Measurements from ENCODE around the gene TASOR2. TPM values are rescaled to one million over a fixed set of nuclear protein-coding genes. Genes with fewer than 3 reads are reported as not detected.

TASOR2 gene
- polyA plus RNA-seq, 1 experiment = 54.1 TPM

DNA sequence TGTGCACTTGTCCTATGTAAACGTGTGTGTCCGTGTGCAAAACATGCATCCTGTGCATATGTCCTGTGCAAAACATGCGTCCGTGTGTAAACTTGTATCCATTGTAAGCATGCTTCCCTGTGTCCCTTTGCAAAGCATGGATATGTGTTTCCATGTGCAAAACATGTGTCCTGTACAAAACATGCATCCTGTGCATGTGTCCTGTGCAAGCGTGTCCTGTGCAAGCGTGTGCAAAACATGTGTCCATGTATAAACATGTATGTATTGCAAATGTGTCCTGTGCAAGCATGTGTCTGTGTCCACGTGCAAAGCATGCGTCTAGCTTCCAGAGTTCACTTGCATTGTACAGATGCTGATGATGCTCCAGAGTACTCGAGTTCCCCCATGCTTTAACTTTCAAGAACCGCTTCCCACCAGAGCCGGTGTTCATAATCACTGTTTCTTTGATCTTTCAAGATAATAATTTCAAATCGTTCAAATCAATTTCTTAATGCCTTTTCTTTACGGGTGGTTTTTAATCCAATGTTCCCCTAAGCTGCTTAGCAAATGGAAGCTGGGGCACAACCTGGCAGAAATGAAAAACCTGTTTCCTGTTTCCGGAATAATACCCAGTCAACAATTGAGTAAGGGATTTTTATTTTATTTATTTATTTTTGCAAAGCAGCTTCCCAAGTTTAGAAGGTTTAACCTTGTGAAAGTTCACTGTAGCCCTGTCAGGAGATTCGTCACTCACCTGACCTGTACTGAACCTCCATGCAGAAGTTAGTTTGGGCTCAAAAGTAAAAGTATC is 17.6 kb upstream of the TASOR2 start:
- POLR2A ChIA-PET = no interaction called here
- Histone ChIP-seq H3K27ac (ENCODE audit: low read depth, low read length) (no peak overlapping the region), H3K27me3 (ENCODE audit: control insufficient read depth, insufficient read depth, low read length) (peaks cover 15% of the 10 kb centered on the region), H3K4me3 (ENCODE audit: low read depth, low read length) (peak overlapping the region; percentile 79), H3K9me3 (ENCODE audit: control insufficient read depth, insufficient read depth, low read length) (peaks cover 1% of the 10 kb centered on the region)
- CTCF ChIA-PET = no interaction called here
- TF ChIP-seq CTCF (IDR thresholded peaks at IDR 0.05; ENCODE audit: low read depth, low read length) = no peak
- no peak for DNase-seq (ENCODE audit: low read depth, low spot score)

DNA sequence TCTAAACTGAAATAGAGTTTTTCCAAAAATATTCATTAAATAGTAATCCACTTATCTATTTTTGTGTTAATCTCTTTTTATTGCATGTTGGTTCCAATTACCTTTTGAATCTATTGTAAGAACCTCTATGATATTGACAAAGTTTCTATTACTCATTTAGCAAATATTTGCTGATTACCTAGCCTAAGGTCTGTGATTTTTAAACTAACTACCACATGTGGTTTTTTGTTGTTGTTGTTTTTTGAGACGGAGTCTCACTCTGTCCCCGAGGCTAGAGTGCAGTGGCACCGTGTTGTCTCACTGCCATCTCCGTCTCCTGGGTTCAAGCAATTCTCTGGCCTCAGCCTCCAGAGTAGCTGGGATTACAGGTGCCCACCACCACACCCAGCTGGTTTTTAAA is 16.2 kb upstream of the TASOR2 start:
- no peak for TF ChIP-seq CTCF (IDR thresholded peaks at IDR 0.05; ENCODE audit: low read depth, low read length)
- Histone ChIP-seq H3K4me3 (ENCODE audit: low read depth, low read length) (no peak overlapping the region), H3K27me3 (ENCODE audit: control insufficient read depth, insufficient read depth, low read length) (peaks cover 15% of the 10 kb centered on the region), H3K27ac (ENCODE audit: low read depth, low read length) (no peak overlapping the region), H3K9me3 (ENCODE audit: control insufficient read depth, insufficient read depth, low read length) (peaks cover 6% of the 10 kb centered on the region)
- ChIA-PET CTCF (interaction anchor here (0.9 kb wide), 1 partner anchor 38 kb away, joined by 3 read pairs; no protein-coding TSS in a partner anchor), POLR2A (no interaction called here)
- no peak for DNase-seq (ENCODE audit: low read depth, low spot score)

DNA sequence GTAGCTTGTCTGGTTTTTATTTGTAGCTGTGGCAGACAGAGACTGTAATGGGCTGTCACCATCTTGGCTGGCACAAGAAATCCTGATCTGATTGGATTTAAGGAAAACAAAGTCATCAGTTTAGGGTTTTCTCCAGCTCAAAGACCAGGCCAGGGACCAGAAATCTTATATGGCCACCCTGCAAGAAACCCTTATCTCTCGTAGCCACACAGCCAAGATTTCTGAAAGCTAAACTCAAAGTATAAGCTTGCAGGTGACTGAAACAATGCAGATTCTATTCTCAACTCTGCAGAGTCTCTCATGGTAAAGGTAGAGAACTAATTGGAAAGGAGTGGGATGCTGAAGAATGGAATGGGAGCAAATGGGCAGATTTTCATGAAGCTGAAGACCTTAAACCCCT is 15.0 kb upstream of the TASOR2 start:
- Histone ChIP-seq H3K4me3 (ENCODE audit: low read depth, low read length) (no peak overlapping the region), H3K27ac (ENCODE audit: low read depth, low read length) (no peak overlapping the region), H3K27me3 (ENCODE audit: control insufficient read depth, insufficient read depth, low read length) (peaks cover 15% of the 10 kb centered on the region), H3K9me3 (ENCODE audit: control insufficient read depth, insufficient read depth, low read length) (peaks cover 12% of the 10 kb centered on the region)
- no peak for TF ChIP-seq CTCF (IDR thresholded peaks at IDR 0.05; ENCODE audit: low read depth, low read length)
- DNase-seq (ENCODE audit: low read depth, low spot score) = no peak
- CTCF ChIA-PET = no interaction called here
- POLR2A ChIA-PET = no interaction called here

GRCh38 chr10:5670662-5671375 is 13.8 kb upstream of the TASOR2 start:
- Histone ChIP-seq H3K4me3 (ENCODE audit: low read depth, low read length) (no peak overlapping the region), H3K27me3 (ENCODE audit: control insufficient read depth, insufficient read depth, low read length) (peaks cover 17% of the 10 kb centered on the region), H3K27ac (ENCODE audit: low read depth, low read length) (no peak overlapping the region), H3K9me3 (ENCODE audit: control insufficient read depth, insufficient read depth, low read length) (peaks cover 12% of the 10 kb centered on the region)
- DNase-seq (ENCODE audit: low read depth, low spot score) = no peak
- POLR2A ChIA-PET = no interaction called here
- CTCF ChIA-PET = interaction anchor here (0.5 to 0.7 kb wide), 2 partner anchors 9 to 856 kb away, joined by 3 read pairs; no protein-coding TSS in a partner anchor
- TF ChIP-seq CTCF (IDR thresholded peaks at IDR 0.05; ENCODE audit: low read depth, low read length) = no peak

All from AG04450 (cell line).